ENCODE measurements around the gene MYPOP.
A peak's percentile ranks its signal among the peaks of the same experiment; 100 is the strongest.
"Not testable (repeated sequence)": the region's sequence is repeated elsewhere in the genome, so short reads cannot be mapped to it uniquely, and the experiment has no call there.

Gene MYPOP

DNA sequence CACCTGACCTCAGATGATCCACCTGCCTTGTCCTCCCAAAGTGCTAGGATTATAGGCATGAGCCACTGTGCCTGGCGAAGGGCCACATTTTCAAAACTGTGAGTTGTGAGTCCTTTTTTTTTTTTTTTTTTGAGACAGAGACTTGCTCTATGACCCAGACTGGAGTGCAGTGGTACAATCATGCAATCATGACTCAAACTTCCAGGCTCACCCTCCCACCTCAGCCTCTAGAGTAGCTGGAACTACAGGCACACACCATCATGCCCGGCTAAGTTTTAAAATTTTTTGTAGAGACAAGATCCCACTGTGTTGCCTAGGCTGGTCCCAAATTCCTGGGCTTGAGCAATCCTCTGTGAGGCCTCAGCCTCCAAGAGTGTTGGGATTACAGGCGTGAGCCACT lies 3.8 kb upstream of the MYPOP start:
- no peak for DNase-seq

DNA sequence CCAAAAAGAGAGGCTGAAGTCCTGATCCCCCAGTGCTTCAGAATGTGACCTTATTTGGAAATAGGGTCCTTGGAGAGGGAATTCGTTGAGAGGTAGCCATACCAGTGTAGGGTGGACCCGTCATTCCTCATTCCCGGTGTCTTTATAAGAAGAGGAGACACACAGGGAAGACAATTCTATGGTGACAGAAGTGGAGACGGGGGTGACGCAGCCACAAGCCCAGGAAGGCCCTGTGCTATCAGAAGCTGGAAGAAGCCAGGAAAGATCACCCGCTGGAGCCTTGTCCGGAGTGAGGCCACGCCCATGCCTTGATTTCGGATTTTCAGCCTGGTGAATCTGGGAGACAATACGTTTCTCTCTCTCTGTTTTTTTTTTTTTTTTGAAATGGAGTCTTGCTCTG lies 2.6 kb upstream of the MYPOP start:
- no peak for DNase-seq

GRCh38 chr19:45902651-45903625 lies 525 bp upstream of the MYPOP start:
- peak; percentile 91 for DNase-seq

DNA sequence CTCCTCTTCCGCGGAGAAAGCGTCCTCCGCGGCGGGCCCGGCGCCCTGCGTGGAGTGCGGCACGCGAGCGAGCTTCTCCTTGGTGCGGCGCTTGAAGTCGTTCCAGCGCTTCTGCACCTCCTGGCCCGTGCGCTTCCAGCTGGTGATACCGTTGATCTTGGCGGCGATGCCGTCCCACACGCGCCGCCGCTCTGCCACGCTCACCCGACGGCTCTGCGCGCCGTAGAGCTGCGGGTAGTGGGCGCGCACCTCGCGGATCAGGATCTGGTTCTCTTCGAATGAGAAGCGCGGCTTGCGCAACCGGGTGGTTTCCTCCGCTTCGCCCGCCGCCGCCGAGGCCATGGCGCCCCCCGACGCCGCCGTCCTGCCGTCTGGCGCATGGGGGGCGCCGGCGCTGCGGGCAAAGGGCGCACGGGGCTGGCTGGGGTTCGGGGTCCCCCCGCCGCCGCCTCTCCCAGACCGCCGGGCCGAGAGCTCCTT lies 941 bp downstream of the MYPOP start:
- no peak for DNase-seq

DNA sequence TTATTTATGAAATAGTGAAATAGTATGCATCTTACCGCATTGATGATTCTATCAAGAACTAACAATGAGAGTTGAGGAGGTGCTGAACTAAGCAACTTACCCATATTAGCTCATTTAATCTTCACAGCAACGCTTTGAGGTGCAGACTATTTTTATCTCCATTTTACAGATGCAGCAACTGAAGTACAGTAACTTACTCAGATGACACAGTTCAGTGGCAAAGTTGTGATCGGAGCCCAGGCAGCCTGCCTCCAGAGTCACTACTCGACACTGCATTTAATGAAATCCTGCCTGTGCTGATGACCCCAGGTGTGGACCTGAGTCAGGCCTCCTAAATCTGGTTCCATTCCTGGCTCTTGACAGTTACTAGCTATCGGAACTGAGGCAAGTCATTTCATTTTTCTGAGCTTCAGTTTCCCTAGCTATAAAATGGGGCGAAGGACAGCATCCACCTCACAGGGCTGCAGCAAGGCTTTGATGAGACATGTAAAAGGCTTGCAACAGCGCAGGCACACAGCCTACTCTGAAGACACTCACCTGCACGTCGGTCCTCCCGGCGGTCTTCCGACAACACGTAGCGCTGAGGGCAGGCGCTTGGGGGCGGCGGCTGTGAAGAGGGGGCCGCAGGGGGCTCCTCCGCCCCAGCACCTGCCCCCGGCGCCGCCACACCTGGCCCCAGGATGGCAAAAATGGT lies 1.5 kb downstream of the MYPOP start:
- DNase-seq: no peak

GRCh38 chr19:45899919-45900589 lies 2.4 kb downstream of the MYPOP start:
- DNase-seq: no peak

GRCh38 chr19:45899253-45899652 lies 3.2 kb downstream of the MYPOP start:
- no peak for DNase-seq

DNA sequence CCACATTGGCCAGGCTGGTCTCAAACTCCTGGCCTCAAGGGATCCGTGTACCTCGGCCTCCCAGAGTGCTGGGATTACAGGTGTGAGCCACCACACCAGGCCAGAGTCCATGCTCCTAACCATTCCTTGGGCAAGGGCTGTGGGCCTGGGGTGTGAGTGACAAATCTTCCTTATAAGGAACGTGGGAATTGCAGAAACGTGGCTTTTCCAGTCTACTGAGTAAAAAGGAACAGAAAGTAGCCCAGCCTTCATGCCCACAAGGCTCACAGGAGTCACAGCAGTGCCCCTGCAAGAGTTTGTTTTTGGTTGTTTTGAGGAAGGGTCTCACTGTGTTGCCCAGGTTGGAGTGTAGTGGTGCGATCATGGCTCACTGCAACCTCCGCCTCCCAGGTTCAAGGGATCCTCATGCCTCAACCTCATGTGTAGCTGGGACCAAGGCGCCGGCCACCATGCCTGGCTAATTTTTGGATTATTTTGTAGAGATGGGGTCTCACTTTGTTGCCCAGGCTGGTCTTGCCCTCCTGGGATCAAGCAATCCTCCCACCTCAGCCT lies 5.1 kb downstream of the MYPOP start:
- DNase-seq: no peak

GRCh38 chr19:45895983-45896599 lies 6.3 kb downstream of the MYPOP start:
- DNase-seq: not testable (repeated sequence)

DNA sequence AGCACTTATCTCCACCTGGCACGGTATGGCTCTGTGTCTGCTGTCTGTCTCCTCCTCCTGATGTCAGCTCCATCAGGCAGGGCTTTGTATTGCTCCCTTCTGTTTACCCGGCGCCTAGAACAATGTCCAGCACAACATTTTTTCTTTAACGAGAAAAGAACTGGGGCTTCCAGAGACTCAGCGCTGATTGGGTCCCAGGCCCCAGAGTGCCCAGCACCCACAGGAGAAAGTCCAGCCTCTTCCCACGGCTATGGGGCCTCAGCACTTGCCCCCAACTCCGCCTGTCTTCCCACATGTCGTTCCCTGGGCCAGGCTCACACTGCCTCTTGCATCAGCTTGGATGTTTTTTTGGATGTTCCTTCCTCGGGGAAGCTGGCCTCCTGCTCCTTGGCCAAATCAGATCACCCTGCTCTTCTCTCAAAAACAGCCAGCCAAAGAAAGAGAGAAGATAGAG lies 6.9 kb downstream of the MYPOP start:
- no peak for DNase-seq

DNA sequence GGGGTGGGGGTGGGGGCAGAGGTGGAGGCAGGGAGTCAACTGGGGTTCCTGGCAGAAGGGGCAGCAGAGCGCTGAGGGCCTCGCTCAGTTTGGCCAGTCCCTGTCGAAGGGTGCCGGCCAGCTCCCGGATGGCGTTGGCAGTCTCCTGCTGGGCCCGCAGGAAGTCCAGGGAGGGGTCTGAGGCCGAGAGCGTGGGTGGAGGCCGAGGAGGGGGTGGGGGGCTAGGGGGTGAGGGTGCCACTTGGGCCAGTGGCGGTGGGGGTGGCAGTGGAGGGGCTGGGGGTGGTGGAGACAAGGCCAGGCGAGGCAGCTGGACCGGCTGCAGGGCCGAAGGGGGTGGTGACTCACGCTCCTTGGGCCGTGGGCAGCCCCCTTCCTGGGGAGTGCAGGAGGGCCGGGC lies 11.5 kb downstream of the MYPOP start:
- DNase-seq: no peak

- no peak for DNase-seq
Measured at GRCh38 chr19:45889210-45889885, 13.1 kb downstream of the MYPOP start.

DNA sequence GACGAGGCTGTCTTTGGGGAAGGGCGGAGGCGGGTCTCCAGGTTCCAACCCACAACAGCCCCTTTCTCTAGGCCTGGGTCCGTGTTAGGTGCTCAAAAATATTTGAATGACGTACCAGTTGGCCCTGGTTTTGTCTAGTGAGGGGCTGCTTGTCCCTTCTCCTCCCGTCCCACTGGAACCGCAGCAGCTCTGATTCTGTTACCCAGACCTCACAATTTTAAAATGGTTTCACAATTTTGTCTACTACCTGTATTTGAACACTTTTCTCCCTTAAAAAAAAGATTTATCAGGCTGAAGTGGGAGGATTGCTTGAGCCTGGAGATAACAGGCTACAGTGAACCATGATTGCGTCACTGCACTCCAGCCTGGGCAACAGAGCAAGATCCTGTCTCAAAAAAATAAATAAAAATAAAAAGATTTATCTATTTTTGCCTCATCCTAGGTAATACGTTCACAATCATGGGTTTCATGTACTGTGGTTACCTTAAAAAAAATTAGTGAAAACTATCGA lies 15.2 kb downstream of the MYPOP start:
- no peak for DNase-seq

GRCh38 chr19:45886427-45887199 lies 15.8 kb downstream of the MYPOP start:
- DNase-seq: peak; percentile 88

DNA sequence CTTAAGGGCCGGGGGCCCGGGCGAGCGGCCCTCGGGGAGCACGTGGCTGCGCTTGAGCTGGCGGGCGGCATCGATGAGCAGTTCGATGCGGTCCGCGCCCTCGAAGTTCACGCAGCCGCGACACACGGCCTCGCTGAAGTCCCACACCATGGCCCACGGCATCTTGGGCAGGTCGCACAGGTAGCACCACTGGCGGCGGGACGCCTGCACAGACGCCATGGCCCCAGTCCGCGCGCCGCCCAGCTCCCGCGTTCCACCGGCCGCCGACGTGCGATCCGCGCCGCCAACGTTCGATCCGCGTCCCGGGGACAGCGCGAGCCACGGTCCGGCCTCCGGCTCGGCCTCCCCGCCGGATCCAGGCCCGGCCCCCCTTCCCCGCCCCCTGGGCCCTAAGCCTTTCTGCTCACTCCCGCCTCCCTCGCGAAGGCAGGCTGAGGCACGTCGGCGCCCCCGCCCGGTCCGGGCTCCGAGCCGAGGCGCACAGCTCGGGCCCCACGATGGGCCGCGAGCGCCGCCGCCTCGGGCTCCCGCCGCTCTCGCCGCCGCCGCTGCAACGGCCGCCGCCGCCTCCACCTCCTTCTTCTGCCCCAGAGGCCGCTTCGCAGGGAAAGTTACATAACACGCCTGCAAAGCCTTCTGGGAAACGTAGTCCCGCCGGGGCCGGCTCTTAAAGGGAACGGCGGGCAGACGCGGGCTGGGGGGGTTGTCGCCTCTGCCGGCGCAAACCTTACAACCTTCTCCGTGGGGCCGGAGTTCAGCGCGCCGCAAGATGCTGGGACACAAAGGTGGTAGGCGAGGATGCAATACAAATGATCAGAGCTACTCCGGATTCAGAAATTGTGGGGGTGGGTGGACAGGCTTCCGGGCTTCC lies 16.6 kb downstream of the MYPOP start, which contains the start of gene IRF2BP1:
Gene IRF2BP1, minus strand, starts transcription at position 586 of the 871 bp plus-strand sequence. Its CDS starts 367 bp downstream, at position 219.
- DNase-seq: peak; percentile 41

GRCh38 chr19:45884682-45885555 lies 17.5 kb downstream of the MYPOP start:
- DNase-seq: no peak

DNA sequence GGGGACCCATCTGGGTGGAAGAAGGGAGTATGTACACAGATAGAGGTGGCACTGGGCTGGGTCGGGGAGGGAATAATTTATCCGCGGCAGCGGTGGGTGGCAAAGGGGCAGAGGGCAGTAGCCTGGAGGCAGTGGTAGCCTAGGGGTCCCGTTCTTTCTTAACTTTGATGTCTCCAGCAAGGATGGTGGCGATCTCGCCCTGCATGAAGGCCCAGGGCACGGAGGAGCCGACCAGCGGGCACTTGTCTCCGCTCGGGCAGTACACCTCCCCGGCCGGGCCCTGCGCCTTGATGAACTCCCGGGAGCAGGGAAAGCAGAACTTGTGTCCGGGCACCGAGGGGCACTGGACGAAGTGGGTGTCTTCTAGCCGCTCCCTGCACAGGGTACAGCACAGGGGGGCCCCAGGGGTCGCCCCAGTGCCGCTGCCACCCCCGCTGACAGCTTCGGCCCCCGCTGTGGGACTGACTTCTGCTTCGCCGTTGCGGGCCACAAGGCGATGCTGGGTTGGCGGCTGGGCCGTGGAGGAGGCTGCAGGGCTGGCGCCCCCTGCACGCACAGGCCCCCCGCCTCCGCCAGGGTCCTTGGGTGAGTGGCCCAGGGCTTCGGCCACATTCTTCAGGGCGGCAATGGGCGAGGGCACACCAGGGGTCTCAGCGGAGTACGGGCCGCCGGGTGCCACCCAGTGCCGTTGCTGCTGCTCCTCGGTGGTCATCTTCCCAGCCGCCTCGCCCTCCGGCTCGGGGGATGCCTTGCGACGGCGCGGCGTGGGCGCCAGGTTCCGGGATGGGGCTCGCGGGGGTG lies 18.3 kb downstream of the MYPOP start:
- DNase-seq: no peak

GRCh38 chr19:45883586-45883880 lies 18.9 kb downstream of the MYPOP start:
- DNase-seq: no peak
